HG03558 (cell line): ENCODE data around the gene LRCOL1.

ENCODE experiments used
- ATAC-seq: cut with Tn5 transposase; IDR thresholded peaks from one replicate; pipeline ENCODE4 v1.9.1; 2021; ENCODE audit warnings: moderate number of reproducible peaks; ENCODE audit not compliant: unreplicated experiment; ENCODE audit errors: extremely low read depth

The LRCOL1 gene

GRCh38 chr12:132610051-132610759, at the start of gene LRCOL1:
Gene LRCOL1, minus strand, starts transcription at chr12:132610582. Its CDS starts 4,331 bp downstream, at chr12:132606251.
- no peak for ATAC-seq

- ATAC-seq = no peak
Measured at GRCh38 chr12:132660052-132660451, 49.7 kb upstream of the LRCOL1 start.

- no peak for ATAC-seq
Measured at GRCh38 chr12:132659146-132659545, 48.8 kb upstream of the LRCOL1 start.

- no peak for ATAC-seq
Measured at GRCh38 chr12:132658149-132658894, 47.9 kb upstream of the LRCOL1 start.

- ATAC-seq = no peak
Measured at GRCh38 chr12:132657004-132657727, 46.8 kb upstream of the LRCOL1 start.

GRCh38 chr12:132653567-132654290, 43.3 kb upstream of the LRCOL1 start:
- no peak for ATAC-seq

- no peak for ATAC-seq
Measured at GRCh38 chr12:132651444-132652100, 41.2 kb upstream of the LRCOL1 start.

GRCh38 chr12:132649226-132649945, 39.0 kb upstream of the LRCOL1 start:
- ATAC-seq = no peak

- ATAC-seq = no peak
Measured at GRCh38 chr12:132648616-132649225, 38.3 kb upstream of the LRCOL1 start.

GRCh38 chr12:132647858-132648257, 37.5 kb upstream of the LRCOL1 start:
- ATAC-seq = no peak

GRCh38 chr12:132646850-132647249, 36.5 kb upstream of the LRCOL1 start:
- no peak for ATAC-seq

GRCh38 chr12:132642846-132643835, 32.8 kb upstream of the LRCOL1 start:
- ATAC-seq = no peak

- no peak for ATAC-seq
Measured at GRCh38 chr12:132641811-132642650, 31.6 kb upstream of the LRCOL1 start.

- ATAC-seq = no peak
Measured at GRCh38 chr12:132640936-132641335, 30.6 kb upstream of the LRCOL1 start.

GRCh38 chr12:132639956-132640520, 29.7 kb upstream of the LRCOL1 start:
- ATAC-seq = no peak
